ENCODE measurements around the gene KDM1B. TPM values are rescaled to one million over a fixed set of nuclear protein-coding genes. Genes with fewer than 3 reads are reported as not detected.

KDM1B gene
- total and polyA plus RNA-seq, 2 experiments from 2014 or later: 3.8 to 9.0 TPM

GRCh38 chr6:18265787-18266522, 110.7 kb downstream of the KDM1B start:
- ATAC-seq (no peak), DNase-seq (ENCODE audit: low spot score) (no peak)
- Mint-ChIP-seq H3K4me1 (peaks cover 23% of the 10 kb centered on the region), H3K4me3 (peak overlapping the region; percentile 76), H3K27ac (no peak overlapping the region), H3K27me3 (ENCODE audit: insufficient read depth, low read depth, poor library complexity) (peaks cover 11% of the 10 kb centered on the region), H3K36me3 (ENCODE audit: low read depth) (peaks cover 40% of the 10 kb centered on the region), H3K9me3 (peaks cover 14% of the 10 kb centered on the region)
- Histone ChIP-seq H3K4me3 (no peak overlapping the region), H4K20me1 (replicated peaks; ENCODE audit: insufficient read depth) (peaks cover 14% of the 10 kb centered on the region; the same call in 1 of the 2 replicates), H3K79me2 (replicated peaks; ENCODE audit: insufficient read depth) (peaks cover 31% of the 10 kb centered on the region), H3K9me2 (ENCODE audit: insufficient read depth) (no peaks in the 10 kb centered on the region), H3F3A (replicated peaks; ENCODE audit: low read depth) (0 out of 2 replicates have a peak, but pooled peaks cover 6% of the 10 kb centered on the region), H2AFZ (no peak overlapping the region), H3K27ac (ENCODE audit: low read depth) (no peak overlapping the region), H3K4me1 (ENCODE audit: insufficient read depth) (peaks cover 23% of the 10 kb centered on the region), H3K27me3 (ENCODE audit: insufficient read depth) (peaks cover 7% of the 10 kb centered on the region; the same call in 1 of the 2 replicates), H3K4me2 (no peak overlapping the region), H3K36me3 (ENCODE audit: insufficient read depth) (no peaks in the 10 kb centered on the region; the same call in 1 of the 2 replicates)
- TF ChIP-seq EZH2 (IDR thresholded peaks at IDR 0.05; ENCODE audit: low read depth, unreplicated experiment): no peak
- TF ChIP-seq JUNB (IDR thresholded peaks at IDR 0.05; ENCODE audit: unreplicated experiment): no peak

- Histone ChIP-seq H3K4me2 (no peak overlapping the region), H3K4me1 (ENCODE audit: insufficient read depth) (peaks cover 18% of the 10 kb centered on the region), H3K4me3 (no peak overlapping the region), H2AFZ (no peak overlapping the region), H3K27me3 (ENCODE audit: insufficient read depth) (peaks cover 7% of the 10 kb centered on the region; the same call in 1 of the 2 replicates), H3K9me2 (ENCODE audit: insufficient read depth) (no peaks in the 10 kb centered on the region), H3K27ac (ENCODE audit: low read depth) (no peak overlapping the region), H3F3A (replicated peaks; ENCODE audit: low read depth) (0 out of 2 replicates have a peak, but pooled peaks cover 6% of the 10 kb centered on the region), H4K20me1 (replicated peaks; ENCODE audit: insufficient read depth) (peaks cover 12% of the 10 kb centered on the region; the same call in 1 of the 2 replicates), H3K36me3 (ENCODE audit: insufficient read depth) (no peaks in the 10 kb centered on the region; the same call in 1 of the 2 replicates), H3K79me2 (replicated peaks; ENCODE audit: insufficient read depth) (peaks cover 25% of the 10 kb centered on the region)
- Mint-ChIP-seq H3K4me3 (no peak overlapping the region), H3K27ac (no peak overlapping the region), H3K27me3 (ENCODE audit: insufficient read depth, low read depth, poor library complexity) (peaks cover 11% of the 10 kb centered on the region), H3K9me3 (peaks cover 14% of the 10 kb centered on the region), H3K4me1 (peaks cover 17% of the 10 kb centered on the region), H3K36me3 (ENCODE audit: low read depth) (peaks cover 34% of the 10 kb centered on the region)
- DNase-seq (ENCODE audit: low spot score) (no peak), ATAC-seq (no peak)
- TF ChIP-seq JUNB (IDR thresholded peaks at IDR 0.05; ENCODE audit: unreplicated experiment): no peak
- no peak for TF ChIP-seq STAT1 (IDR thresholded peaks at IDR 0.05; ENCODE audit: unreplicated experiment)
- no peak for TF ChIP-seq REST (IDR thresholded peaks at IDR 0.05; ENCODE audit: unreplicated experiment)
- TF ChIP-seq NANOG (IDR thresholded peaks at IDR 0.05; ENCODE audit: borderline replicate concordance): no peak
- no peak for TF ChIP-seq CTCF (conservative IDR thresholded peaks at IDR 0.05; ENCODE audit: low read depth in 2 of 2)
- no peak for TF ChIP-seq ZNF114 (CRISPR knock-in tag; IDR thresholded peaks at IDR 0.05)
- no peak for TF ChIP-seq ZNF462 (CRISPR knock-in tag; IDR thresholded peaks at IDR 0.05)
- TF ChIP-seq POLR2AphosphoS5 (IDR thresholded peaks at IDR 0.05; ENCODE audit: low read depth): no peak
These were observed 111.3 kb downstream of the KDM1B start for GRCh38 chr6:18266523-18266912.

Data from GM23338 (cell line).